ENCODE measurements around the gene STAG3.
"Not testable (repeated sequence)": the region's sequence is repeated elsewhere in the genome, so short reads cannot be mapped to it uniquely, and the experiment has no call there.

Gene STAG3

DNA sequence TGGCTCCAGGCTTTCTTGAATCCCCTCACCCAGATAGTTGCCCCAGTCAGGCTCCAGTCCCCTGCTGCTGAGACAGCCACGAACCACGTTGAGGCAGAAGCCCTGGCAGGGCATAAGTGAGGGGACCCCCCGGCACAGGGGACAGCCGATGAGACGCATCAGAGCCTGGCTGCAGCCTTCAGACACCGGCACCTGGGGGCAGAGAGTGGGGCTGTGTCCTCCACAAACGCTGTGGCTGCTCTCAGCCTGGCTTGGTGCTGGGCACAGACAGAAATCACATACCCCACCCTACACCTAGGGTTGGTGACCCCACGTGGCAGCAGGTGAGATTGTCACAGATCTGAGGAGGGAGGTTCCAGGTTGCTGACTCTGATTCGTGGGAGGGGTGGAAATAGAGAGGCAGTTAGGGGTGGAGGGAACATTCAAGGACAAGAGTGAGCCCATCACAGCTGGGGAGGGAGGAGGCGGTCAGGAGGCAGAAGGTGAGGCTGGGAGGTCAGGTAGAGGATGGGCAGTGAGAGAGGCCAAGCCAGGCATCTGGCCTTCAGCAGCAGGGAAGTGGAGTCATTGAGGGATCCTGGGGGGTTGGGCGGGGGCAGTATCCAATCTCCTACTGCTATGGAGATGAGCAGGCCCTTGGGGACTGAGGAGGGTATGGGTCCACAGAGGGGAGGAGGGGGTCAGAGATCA lies 3.8 kb upstream of the STAG3 start:
- no peak for DNase-seq (ENCODE audit: low read depth in 2 of 2)

DNA sequence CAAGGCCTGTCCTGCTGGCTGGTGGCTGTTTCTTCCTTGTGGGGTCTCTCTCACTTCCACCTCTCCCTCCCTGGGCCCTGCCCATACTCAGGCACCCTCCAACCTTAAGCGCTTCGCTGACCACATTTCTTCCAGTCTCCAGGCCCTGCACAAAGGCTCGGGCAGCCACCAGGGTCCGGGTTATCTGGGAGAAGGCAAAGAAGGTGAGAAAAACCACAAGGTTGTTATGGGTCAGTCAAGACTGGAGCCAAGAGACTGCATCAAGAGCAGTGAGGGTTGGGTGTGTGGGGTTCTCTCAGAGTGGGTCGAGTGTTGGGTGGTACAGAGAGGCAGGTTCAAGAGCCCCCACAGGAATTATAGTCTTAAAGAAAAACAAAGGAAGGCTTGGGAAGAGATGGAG lies 3.1 kb upstream of the STAG3 start:
- no peak for DNase-seq (ENCODE audit: low read depth in 2 of 2)

DNA sequence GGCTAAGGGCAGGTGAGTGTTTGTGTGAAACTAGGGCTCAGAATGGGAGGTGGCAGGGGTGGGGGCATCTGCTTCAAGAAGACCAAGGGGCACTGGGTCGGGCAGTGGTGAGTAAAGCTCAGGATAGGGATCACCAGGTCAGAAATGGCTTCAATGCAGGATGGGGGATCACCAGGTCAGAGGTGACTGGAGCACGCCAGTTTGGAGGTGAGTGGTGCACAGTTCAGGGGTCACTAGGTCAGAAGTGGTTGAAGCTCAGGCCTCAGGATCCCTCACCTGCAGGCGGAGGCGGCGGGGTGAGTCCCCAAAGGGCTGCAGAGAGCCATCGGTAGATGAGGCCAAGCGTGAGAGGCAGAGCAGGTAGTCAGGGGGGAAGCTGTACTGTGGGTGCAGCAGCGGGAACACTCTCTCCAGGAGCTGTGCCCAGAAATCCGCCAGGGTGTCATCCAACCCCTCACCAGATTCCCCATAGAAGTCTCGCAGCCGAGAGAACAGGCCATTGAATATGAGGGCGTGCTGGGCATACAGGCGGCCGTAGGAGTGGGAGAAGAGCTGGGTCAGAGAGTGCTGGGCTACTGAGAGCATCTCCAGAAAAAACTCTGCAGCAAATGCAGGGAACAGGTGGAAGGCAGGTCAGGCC lies 2.3 kb upstream of the STAG3 start:
- no peak for DNase-seq (ENCODE audit: low read depth in 2 of 2)

DNA sequence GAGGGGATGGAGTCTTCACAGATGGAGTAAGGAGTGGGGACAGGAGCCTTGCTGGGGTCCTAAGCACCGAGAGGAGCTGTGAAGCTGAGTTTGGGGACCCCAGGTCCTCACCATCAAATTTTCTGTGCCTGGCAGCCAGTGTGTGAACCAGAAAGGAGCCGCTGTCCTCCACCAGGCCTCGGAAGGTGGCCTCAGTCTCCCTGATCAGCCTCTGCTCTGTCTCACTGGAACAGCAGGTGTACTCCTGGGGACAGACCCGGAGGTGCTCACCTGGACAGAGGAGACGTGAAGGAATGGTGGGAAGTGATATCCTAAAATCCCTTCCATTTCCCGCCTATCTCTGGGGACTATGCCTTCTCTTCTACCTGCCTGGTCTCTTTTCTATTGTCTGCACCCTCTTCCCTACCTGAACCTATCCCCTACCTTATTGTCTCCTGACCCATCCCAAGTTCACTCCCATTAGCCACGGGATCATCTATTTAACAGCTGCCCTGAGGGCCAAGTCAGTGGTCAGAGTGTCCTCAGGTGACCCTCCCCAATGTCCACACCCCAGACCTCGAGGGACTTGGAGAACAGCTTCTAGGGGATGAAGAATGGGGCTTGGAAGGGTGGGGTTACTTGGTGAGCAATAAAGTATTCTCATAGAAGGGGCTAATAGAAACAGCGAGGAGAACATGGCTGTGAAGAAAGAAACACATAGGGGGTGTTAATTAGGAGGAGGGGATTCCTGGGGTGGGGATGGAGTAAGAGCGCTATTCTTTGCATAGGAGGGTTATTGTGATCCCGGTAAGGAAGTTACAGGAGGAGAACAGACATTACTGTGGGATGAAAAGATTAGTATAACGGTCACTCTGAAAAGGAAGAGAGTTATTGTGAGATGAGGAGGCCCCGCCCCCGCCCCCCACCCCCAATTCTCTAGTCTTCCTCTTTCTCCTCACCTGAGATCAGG lies 1.3 kb upstream of the STAG3 start:
- DNase-seq (ENCODE audit: low read depth in 2 of 2) = no peak

DNA sequence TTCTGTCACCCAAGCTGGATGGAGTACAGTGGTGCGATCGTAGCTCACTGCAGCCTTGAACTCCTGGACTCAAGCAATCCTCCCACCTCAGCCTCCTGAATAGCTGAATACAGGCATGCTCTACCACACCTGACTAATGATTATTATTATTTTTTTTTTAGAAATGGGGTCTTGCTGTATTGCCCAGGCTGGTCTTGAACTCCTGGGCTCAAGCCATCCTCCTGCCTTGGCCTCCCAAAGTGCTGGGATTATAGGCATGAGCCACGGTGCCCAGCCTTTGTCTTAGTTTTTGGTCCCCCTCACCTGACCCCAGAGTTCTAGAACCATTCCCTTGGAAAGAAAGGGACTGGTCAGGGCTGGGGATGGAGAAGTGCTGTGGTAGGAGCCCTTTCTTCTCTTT lies 2.4 kb downstream of the STAG3 start:
- not testable (repeated sequence) for DNase-seq (ENCODE audit: low read depth in 2 of 2)

DNA sequence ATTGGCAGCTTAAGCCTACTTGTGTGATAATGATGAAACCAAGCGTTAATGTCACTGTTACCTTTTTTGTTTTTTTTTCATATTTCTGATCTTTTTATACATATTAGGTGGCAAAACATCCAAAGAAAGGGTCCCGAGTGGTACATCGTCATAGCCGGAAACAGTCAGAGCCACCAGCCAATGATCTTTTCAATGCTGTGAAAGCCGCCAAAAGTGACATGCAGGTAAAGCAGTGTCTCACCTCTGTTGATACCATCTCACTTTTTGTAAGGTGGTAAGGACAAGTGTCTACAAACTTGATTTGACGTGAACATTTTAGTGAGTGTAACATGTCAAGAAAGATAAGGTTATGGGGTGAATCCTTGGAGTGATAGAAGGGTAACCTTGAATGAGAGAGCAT lies 4.9 kb downstream of the STAG3 start:
- DNase-seq (ENCODE audit: low read depth in 2 of 2) = not testable (repeated sequence)

DNA sequence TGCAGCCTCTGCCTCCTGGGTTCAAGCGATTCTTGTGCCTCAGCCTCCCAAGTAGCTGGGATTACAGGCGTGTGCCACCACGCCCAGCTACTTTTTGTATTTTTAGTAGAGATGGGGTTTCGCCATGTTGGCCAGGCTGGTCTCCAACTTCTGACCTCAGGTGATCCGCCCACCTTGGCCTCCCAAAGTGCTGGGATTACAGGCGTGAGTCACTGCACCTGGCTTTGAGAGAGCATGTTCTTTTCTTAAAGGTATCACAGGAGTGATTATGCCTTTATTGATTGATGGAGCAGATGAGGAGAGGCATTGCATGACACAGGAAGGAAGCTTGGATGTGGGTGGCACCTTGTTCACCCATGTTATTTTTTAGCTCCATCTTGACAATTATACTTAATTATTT lies 5.4 kb downstream of the STAG3 start:
- not testable (repeated sequence) for DNase-seq (ENCODE audit: low read depth in 2 of 2)

DNA sequence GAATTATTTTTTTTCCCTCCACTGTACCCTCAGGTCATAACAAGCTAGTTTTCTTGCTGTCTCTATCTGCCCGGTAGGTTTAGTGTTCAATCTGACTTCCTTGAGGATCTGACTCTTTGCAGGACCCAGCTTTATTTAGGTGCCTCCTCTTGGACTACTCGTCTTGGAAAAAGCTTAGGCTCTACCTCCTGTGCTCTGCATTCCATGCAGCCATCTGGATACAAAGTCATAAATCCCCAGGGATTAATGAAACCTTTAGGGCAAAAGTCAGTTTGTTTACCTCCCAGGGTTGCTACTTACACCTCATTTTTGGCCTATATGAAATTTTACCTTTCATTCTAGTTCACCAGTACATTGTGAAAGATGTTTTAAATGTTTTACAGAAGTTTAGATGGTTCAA lies 8.0 kb downstream of the STAG3 start:
- no peak for DNase-seq (ENCODE audit: low read depth in 2 of 2)

DNA sequence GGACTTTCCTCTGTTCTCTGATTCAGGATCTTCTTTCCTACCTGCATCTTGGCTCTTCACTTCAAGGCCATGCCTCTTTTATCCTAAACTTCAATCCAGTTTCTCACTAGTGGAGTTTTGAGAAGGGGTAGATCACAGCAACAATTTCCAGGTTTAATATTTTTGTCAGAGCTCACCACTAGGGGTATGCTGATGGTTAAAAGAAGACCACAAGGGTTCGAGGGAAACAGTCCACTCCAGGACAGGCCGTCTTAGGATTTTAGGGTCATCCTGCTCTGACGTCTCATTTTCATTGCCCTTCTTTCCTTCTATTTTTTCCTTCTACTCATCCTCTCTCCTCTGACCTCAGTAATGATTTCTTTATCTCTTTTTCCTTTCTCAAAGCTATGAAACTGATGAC lies 11.3 kb downstream of the STAG3 start:
- DNase-seq (ENCODE audit: low read depth in 2 of 2) = no peak

DNA sequence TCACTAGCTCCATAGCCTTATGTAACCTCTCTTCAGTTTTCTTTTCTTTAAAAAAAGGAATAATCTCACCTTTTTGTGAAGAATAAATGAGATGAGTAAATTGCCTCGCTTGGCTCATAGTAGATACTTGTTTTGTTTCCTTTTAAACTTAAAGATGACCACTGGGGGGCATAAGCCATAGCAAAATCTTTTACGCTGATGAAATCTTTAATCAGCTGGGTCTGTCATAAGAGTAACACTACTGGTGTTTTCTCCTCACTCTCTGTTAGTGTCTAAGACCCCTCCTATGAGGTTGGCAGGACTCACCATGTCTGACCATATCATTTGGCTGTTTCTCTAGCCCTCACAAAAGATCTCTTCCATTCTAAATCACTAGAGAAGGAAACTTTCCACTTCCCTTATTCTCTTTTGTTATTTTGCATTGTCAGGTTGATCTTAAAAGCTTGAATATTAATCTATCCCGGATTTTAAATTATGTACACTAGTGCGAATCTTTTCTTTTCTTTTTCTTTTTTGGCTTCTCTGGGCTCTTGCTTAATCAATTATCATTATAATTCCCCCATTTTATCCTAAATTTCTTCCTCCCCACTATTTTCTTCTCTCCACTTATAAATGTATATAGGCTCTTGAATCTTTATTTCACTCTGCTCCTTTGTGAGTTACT lies 12.5 kb downstream of the STAG3 start:
- no peak for DNase-seq (ENCODE audit: low read depth in 2 of 2)

DNA sequence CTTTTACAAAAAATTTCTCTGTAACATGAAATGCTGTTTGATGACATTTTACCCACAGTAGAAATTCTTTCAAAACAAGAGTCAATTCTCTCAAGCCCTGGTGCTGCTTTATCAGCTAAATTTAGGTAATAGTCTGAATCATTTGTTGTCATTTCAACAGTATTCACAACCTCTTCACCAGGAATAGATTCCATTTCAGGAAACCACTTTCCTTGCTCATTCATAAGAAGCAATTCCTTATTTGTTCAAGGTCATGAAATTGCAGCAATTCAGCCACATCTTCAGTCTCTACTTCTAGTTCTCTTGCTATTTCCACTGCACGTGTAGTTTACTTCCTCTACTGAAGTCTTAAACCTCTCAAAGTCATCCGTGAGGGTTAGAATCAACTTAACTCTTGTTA lies 14.1 kb downstream of the STAG3 start:
- DNase-seq (ENCODE audit: low read depth in 2 of 2) = no peak

DNA sequence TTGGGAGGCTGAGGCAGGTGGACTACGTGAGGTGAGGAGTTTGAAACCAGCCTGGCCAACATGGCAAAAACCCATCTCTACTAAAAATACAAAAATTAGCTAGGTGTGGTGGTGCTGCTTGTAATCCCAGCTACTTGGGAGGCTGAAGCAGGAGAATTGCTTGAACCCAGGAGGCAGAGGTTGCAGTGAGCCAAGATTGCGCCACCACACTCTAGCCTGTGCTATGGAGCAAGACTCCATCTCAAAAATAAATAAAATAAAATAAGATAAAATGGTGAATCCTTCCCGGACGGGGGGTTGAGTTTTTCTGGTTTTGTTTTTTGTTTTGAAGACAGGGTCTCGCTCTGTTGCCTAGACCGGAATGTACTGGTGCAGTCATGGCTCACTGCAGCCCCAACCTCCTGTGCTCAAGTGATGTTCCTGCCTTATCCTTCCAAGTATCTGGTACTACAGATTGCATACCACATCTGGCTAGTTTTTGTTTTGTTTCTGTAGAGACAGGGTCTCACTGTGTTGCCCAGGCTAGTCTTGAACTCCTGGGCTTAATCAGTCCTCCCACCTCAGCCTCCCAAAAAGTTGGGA lies 14.7 kb downstream of the STAG3 start:
- DNase-seq (ENCODE audit: low read depth in 2 of 2) = not testable (repeated sequence)

DNA sequence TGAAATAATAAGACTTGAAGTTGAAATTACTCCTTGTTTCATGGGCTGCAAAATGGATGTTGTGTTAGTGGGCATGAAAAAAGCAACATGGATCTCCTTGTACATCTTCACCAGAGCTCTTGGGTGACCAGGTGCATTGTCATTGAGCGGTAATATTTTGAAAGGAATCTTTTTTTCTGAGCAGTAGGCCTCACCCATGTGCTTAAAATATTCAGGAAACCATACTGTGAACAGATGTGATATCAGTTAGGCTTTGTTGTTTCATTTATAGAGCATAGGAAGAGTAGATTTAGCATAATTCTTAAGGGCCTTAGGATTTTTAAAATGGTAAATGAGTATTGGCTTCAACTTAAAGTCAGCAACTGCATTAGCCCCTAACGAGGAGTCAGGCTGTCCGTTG lies 15.3 kb downstream of the STAG3 start:
- no peak for DNase-seq (ENCODE audit: low read depth in 2 of 2)

DNA sequence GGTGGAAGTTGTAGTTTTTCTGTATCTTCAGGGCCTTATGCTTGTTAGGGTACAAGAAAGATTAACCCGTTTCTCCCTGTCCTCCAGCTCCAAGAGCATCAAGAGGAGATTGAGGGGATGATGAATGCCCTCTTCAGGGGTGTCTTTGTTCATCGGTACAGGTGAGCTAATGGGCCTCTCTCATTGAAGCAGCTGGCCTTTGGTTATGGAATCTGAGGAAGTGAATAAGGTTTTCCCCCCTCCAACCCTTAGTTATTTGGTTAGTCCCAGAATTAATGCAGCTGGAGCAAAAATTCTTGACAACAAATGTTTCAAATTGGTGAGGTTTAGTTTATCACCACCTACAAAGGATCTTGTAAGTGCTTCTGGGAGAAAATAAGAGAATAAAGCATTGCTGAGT lies 17.5 kb downstream of the STAG3 start:
- DNase-seq (ENCODE audit: low read depth in 2 of 2) = no peak

DNA sequence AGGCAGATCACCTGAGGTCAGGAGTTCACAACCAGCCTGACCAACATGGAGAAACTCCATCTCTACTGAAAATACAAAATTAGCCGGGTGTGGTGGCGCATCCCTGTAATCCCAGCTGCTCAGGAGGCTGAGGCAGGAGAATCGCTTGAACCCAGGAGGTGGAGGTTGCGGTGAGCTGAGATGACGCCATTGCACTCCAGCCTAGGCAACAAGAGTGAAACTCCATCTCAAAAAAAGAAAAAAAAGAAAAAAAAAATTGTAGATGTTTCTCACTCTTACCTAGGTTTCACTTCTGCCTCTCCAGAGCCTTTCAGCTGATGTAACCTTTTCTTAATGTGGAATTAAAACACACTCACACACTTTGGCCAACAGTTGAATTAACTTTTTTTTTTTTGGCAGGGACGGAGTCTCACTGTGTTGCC lies 18.2 kb downstream of the STAG3 start:
- not testable (repeated sequence) for DNase-seq (ENCODE audit: low read depth in 2 of 2)

DNA sequence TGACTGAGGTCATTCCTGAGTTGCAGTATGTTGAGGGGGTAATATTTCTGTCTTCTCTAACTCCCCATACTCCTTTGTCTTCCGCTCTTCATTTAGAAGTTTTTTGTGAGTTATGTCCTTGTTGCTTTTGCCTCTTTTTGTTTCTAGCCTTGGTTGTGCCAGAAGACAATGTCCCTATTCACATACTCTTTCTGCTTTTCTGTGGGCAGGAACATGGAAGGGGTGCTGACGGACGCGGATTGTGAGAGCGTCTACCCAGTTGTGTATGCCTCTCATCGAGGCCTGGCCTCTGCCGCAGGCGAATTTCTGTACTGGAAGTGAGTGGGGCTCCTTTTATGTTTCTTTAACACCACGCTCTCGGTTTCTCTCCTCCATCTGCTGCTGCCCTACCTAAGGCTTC lies 20.5 kb downstream of the STAG3 start:
- no peak for DNase-seq (ENCODE audit: low read depth in 2 of 2)

DNA sequence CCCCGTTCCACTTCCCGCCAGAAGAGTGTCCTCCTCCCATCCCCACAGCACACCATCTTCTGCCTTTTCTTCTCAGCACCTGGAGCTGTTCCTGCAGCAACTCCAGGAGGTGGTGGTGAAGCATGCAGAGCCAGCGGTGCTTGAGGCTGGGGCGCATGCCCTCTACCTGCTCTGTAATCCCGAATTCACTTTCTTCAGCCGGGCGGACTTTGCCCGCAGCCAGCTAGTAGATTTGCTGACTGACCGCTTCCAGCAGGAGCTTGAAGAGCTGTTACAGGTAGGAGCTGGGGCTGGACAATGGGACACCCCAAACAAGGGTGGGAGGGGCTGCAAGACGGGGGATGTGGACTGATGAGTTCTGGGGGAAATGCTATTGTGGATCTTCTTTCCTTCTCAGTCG lies 23.0 kb downstream of the STAG3 start:
- DNase-seq (ENCODE audit: low read depth in 2 of 2) = no peak

DNA sequence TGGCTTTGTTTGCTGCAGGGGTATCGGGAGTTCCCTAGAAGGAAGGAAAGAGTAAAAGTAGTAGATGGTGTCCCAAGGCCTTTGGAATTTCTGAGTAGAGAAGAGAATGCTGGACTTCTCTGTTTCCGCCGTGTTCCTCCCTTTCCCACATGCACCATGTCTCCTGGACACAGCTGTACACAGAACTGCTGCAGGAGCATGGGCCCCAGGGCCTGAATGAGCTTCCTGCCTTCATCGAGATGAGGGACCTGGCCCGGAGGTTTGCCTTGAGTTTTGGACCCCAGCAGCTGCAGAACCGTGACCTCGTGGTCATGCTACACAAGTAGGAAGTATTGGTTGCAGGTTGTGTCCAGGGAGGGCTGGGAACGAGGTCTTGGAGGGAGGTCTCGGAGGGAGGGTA lies 26.7 kb downstream of the STAG3 start:
- DNase-seq (ENCODE audit: low read depth in 2 of 2) = no peak

DNA sequence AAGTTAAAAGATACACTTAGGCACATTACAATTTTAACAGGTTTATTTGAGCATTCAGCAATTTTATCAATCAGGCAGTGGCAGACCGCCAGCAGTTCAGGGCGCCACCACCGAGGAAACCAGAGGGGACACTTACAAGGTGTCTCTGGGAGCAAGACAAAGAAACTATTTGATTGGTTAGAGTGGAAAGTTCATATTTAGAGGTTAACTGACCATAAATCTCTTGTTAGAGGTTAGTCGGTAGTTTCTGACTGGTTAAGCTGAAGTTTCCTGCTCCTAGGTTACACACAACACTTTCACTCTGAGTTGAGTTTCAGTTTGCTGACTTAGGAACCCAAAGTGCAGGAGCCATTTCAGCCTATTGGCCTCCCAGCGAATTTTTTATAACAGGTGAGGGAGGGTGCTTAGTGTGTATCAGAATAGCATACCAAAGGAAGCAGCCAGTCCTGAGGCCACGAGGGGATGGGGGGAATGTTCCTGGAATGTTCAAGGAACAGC lies 31.2 kb downstream of the STAG3 start:
- no peak for DNase-seq (ENCODE audit: low read depth in 2 of 2)

DNA sequence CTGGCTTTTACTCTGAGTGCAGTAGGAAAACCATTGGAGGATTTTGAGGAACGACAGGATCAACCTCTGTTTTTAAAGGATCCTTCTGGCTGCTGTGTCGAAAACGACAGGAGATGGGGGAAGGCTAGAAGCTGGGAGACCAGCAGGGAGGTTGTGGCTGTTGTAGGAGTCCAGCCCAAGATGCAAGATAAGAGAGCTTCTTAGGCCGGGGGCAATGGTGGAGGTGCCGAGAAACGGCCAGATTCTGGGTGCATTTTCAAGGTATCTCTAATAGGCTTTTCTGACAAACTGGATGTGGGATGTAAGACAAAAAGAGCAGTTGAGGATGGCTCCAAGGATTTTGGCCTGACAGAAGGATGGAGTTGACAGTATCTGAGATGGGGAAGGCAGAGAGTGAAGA lies 31.8 kb downstream of the STAG3 start:
- DNase-seq (ENCODE audit: low read depth in 2 of 2) = no peak

DNA sequence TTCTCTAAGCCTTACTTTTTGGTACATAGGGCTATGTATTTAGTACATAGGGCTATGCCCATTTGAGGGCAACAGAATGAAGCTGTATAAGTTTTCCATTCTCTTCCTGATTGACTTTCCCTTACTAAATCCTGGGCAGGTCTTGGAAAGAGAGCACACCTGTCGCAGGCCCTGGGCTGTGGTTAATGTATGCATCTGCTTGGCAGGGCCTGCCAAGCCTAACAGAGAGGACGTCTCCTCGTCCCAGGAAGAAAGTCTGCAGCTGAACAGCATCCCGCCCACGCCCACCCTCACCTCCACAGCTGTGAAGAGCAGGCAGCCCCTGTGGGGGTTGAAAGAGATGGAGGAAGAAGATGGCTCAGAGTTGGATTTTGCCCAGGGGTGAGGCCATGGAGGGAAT lies 33.1 kb downstream of the STAG3 start:
- DNase-seq (ENCODE audit: low read depth in 2 of 2) = no peak

DNA sequence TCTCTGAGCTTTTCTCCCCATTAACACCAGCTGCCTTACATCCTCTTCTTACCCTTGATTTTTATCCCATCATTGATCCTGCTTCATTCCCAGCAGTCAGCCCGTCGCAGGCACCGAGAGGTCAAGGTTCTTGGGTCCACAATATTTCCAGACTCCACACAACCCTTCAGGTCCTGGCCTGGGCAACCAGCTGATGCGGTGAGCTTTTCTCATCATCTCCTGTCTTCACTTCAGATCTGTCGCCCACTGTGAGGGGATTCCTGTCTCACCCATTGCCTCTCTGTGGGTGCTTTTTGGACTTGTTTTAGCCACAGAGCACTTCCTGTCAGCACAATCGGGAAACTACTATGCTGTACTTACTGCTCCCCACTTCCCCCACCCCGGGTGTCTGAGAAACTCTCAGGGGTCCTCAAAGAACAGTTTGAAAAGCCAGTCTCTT lies 33.6 kb downstream of the STAG3 start:
- DNase-seq (ENCODE audit: low read depth in 2 of 2) = no peak
